ENCODE results near the gene GOLIM4.

DNA sequence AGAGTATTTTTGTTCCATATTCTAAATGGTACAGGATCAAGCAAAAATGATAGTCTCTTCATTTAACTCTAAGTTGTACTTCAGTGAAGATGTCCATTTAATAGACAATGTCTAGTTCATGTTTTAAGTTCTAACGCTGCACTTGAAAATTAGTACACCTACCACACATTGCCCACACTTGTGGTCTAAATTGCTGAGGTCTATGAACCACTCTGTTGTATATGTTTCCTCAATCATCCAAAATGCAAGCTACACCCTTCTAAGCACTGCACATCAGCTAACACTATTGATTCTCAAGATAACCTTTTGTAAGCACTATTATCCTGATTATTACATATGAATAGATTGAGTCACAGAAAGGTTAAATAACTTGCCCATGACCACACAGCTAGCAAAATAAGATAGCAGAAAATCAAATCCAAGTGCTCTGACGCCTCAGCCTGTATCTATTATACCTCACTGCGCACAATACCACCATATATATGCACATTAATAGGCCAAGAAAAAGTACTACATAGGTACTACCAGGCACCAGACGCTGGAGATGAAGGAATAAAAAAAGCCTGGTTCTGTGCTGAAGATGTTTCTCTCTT lies 6.4 kb downstream of the GOLIM4 start:
- TF ChIP-seq, protein P1, sequence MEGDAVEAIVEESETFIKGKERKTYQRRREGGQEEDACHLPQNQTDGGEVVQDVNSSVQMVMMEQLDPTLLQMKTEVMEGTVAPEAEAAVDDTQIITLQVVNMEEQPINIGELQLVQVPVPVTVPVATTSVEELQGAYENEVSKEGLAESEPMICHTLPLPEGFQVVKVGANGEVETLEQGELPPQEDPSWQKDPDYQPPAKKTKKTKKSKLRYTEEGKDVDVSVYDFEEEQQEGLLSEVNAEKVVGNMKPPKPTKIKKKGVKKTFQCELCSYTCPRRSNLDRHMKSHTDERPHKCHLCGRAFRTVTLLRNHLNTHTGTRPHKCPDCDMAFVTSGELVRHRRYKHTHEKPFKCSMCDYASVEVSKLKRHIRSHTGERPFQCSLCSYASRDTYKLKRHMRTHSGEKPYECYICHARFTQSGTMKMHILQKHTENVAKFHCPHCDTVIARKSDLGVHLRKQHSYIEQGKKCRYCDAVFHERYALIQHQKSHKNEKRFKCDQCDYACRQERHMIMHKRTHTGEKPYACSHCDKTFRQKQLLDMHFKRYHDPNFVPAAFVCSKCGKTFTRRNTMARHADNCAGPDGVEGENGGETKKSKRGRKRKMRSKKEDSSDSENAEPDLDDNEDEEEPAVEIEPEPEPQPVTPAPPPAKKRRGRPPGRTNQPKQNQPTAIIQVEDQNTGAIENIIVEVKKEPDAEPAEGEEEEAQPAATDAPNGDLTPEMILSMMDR (IDR thresholded peaks at IDR 0.05) = no peak
- TF ChIP-seq POLR2A (IDR thresholded peaks at IDR 0.05) = no peak
- no peak for TF ChIP-seq EP300 (IDR thresholded peaks at IDR 0.05)
